ENCODE results near the gene UXS1. TPM values are rescaled to one million over a fixed set of nuclear protein-coding genes. Genes with fewer than 3 reads are reported as not detected.

The UXS1 gene
- total and polyA plus RNA-seq, 2 donors (not counting 3 experiments of a cell fraction or from before 2014, with no cell fraction given): 34.2 to 43.2 TPM

DNA sequence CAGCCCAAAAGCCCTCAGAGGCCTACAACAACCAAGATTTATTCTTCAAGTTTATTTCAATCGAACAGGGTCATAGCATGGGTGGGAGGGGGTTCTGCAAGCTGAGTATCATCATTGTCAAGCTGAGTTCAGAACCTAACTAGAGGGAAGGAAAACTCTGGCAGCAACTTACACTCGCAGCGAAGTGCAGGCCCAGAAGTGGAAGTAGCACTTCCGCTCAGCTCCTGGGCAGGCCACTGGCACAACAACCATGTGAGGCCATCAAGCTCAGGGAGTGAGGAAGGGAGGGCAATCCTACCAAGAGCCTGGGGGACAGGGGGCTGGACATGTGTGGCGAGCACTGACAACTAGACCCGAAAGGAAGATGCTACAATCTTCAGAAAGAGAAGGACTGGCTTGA, 4.8 kb downstream of the UXS1 start:
- dilution Hi-C loops (cut with MboI; ENCODE audit: extremely low pct_ligation_motif_present, low sequenced_read_pairs): no loop called here
- CTCF ChIA-PET: no interaction called here
- no peak for DNase-seq (ENCODE audit: low read depth, low spot score)

More for the DNA sequence above, 4.8 kb downstream of the UXS1 start:
- FAIRE-seq: no peak
- no peak overlapping the region for H3K27ac ChIP-seq (ENCODE audit: insufficient read depth, low read depth, low read length)
- H4K20me1 ChIP-seq (replicated peaks; ENCODE audit: control insufficient read depth, extremely low read depth, insufficient read depth, low read length): no peaks in the 10 kb centered on the region
- TF ChIP-seq MAX (IDR thresholded peaks at IDR 0.05; ENCODE audit: insufficient read depth, insufficient read length) (no peak), EZH2 (IDR thresholded peaks at IDR 0.05; ENCODE audit: borderline replicate concordance, low read depth, low read length, severe bottlenecking) (no peak), MYC (IDR thresholded peaks at IDR 0.05; ENCODE audit: low read depth, low read length) (no peak), POLR2A (IDR thresholded peaks at IDR 0.05; ENCODE audit: low read depth, low read length) (no peak), FOS (IDR thresholded peaks at IDR 0.05; ENCODE audit: borderline replicate concordance, insufficient read depth, low read length) (no peak), POLR2AphosphoS5 (IDR thresholded peaks at IDR 0.05; ENCODE audit: insufficient read depth, low read depth, low read length) (no peak), JUN (IDR thresholded peaks at IDR 0.05; ENCODE audit: borderline replicate concordance, insufficient read depth, insufficient read length, low read depth) (no peak), GATA2 (IDR thresholded peaks at IDR 0.05; ENCODE audit: insufficient read depth, insufficient read length, low read depth, low read length) (no peak)
- TF ChIP-seq, protein P1, sequence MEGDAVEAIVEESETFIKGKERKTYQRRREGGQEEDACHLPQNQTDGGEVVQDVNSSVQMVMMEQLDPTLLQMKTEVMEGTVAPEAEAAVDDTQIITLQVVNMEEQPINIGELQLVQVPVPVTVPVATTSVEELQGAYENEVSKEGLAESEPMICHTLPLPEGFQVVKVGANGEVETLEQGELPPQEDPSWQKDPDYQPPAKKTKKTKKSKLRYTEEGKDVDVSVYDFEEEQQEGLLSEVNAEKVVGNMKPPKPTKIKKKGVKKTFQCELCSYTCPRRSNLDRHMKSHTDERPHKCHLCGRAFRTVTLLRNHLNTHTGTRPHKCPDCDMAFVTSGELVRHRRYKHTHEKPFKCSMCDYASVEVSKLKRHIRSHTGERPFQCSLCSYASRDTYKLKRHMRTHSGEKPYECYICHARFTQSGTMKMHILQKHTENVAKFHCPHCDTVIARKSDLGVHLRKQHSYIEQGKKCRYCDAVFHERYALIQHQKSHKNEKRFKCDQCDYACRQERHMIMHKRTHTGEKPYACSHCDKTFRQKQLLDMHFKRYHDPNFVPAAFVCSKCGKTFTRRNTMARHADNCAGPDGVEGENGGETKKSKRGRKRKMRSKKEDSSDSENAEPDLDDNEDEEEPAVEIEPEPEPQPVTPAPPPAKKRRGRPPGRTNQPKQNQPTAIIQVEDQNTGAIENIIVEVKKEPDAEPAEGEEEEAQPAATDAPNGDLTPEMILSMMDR (IDR thresholded peaks at IDR 0.05; ENCODE audit: extremely low read depth in 1 of 2, insufficient read depth in 1 of 2, low read depth in 1 of 2, low read length in 2 of 2): no peak
- peaks cover 9% of the 10 kb centered on the region for H3K4me1 ChIP-seq (ENCODE audit: control insufficient read depth, extremely low read depth, insufficient read depth, low read length)
- H3K27me3 ChIP-seq (ENCODE audit: control insufficient read depth in 2 of 2, insufficient read depth in 2 of 2, low read length in 2 of 2): no peaks in the 10 kb centered on the region
- no peaks in the 10 kb centered on the region for H3K9me3 ChIP-seq (replicated peaks; ENCODE audit: control insufficient read depth, insufficient read depth, low read length)
- no peak overlapping the region for H3K4me2 ChIP-seq (ENCODE audit: insufficient read depth, low read length)
- no peak overlapping the region for H3K9ac ChIP-seq (replicated peaks; ENCODE audit: extremely low read depth, insufficient read depth, low read length)
- no peak overlapping the region for H3K4me3 ChIP-seq (replicated peaks in 1 of 3; ENCODE audit: insufficient read depth in 1 of 3, low read depth in 1 of 3, low read length in 3 of 3)
- BruUV-seq (replicated peaks): no TSS peak
- intact Hi-C loops (cut with micrococcal nuclease): no loop called here
- H2AFZ ChIP-seq (ENCODE audit: low read depth, low read length): no peak overlapping the region
- H3K79me2 ChIP-seq (ENCODE audit: control insufficient read depth, insufficient read depth, low read length): peaks cover 32% of the 10 kb centered on the region
- no peaks in the 10 kb centered on the region for H3K36me3 ChIP-seq (ENCODE audit: control insufficient read depth in 2 of 2, extremely low read depth in 1 of 2, insufficient read depth in 2 of 2, low read length in 2 of 2)
- no peaks in the 10 kb centered on the region for H3K9me1 ChIP-seq (replicated peaks; ENCODE audit: control insufficient read depth, extremely low read depth, insufficient read depth, low read length)
- POLR2A ChIA-PET: no interaction called here
